ENCODE results near the gene BPIFA3.

Gene BPIFA3

DNA sequence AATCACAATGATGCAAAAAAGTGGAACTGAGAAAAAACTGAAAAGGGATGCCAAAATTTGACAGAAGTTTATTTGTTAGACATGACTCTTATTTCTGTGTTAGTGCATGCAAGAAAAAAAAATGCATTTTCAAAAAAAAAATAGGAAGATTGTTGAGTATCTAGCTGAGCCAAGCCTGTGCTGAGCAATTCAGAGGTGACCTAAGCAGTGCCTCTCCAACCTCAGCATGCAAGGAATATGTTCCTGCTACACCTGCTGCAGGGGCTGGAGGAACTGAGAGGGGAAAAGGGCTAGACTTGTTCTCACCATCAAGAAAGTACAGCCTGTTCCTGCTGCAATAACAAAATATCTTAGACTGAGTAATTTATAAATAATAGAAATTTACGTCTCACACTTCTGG lies 25.2 kb upstream of the BPIFA3 start:
- H3K27me3 ChIP-seq (ENCODE audit: control insufficient read depth, insufficient read depth, low read length) = no peaks in the 10 kb centered on the region
- H3K9me3 ChIP-seq (ENCODE audit: control insufficient read depth, low read length) = no peaks in the 10 kb centered on the region
- no peaks in the 10 kb centered on the region for H3K79me2 ChIP-seq
- H3K9ac ChIP-seq = no peak overlapping the region
- no peak overlapping the region for H3K4me3 ChIP-seq (ENCODE audit: low read depth, low read length)
- H3K4me2 ChIP-seq (ENCODE audit: low read length) = no peak overlapping the region
- TF ChIP-seq CTCF (IDR thresholded peaks at IDR 0.05) = no peak
- H3K4me1 ChIP-seq = no peaks in the 10 kb centered on the region
- H2AFZ ChIP-seq = no peak overlapping the region
- H3K36me3 ChIP-seq (ENCODE audit: control insufficient read depth, insufficient read depth, low read length) = no peaks in the 10 kb centered on the region
- H3K27ac ChIP-seq = no peak overlapping the region

- no peaks in the 10 kb centered on the region for H3K27me3 ChIP-seq (ENCODE audit: control insufficient read depth, insufficient read depth, low read length)
- H3K27ac ChIP-seq = no peak overlapping the region
- no peaks in the 10 kb centered on the region for H3K36me3 ChIP-seq (ENCODE audit: control insufficient read depth, insufficient read depth, low read length)
- no peaks in the 10 kb centered on the region for H3K79me2 ChIP-seq
- TF ChIP-seq CTCF (IDR thresholded peaks at IDR 0.05) = no peak
- H3K9ac ChIP-seq = no peak overlapping the region
- no peaks in the 10 kb centered on the region for H3K9me3 ChIP-seq (ENCODE audit: control insufficient read depth, low read length)
- no peaks in the 10 kb centered on the region for H3K4me1 ChIP-seq
- no peak overlapping the region for H3K4me2 ChIP-seq (ENCODE audit: low read length)
- no peak overlapping the region for H2AFZ ChIP-seq
- no peak overlapping the region for H3K4me3 ChIP-seq (ENCODE audit: low read depth, low read length)
These were observed 24.1 kb upstream of the BPIFA3 start for GRCh38 chr20:33192912-33193501.

DNA sequence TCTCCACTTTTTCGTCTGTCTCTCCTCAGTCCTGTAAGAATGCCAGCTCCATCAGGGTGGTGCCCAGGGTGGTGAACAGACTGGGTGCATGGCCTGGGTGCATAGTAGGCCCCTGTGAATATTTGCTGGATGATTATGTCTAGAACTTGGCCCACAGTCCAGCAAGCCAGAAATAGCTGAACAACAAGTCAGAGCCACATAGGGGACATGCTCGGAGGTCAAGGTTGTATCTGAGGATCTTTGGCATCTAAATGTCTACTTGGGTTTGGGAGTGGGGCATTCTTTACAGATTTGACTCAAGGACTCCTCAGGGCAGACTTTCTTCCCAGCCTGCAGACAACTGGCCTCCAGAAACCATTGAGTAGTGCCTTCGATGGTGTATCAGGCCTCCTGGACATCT lies 18.1 kb upstream of the BPIFA3 start:
- no peaks in the 10 kb centered on the region for H3K79me2 ChIP-seq
- no peak overlapping the region for H3K9ac ChIP-seq
- H3K4me1 ChIP-seq = no peaks in the 10 kb centered on the region
- no peak overlapping the region for H3K4me3 ChIP-seq (ENCODE audit: low read depth, low read length)
- H2AFZ ChIP-seq = no peak overlapping the region
- no peaks in the 10 kb centered on the region for H3K36me3 ChIP-seq (ENCODE audit: control insufficient read depth, insufficient read depth, low read length)
- no peaks in the 10 kb centered on the region for H3K9me3 ChIP-seq (ENCODE audit: control insufficient read depth, low read length)
- TF ChIP-seq CTCF (IDR thresholded peaks at IDR 0.05) = no peak
- H3K27me3 ChIP-seq (ENCODE audit: control insufficient read depth, insufficient read depth, low read length) = no peaks in the 10 kb centered on the region
- H3K27ac ChIP-seq = no peak overlapping the region
- H3K4me2 ChIP-seq (ENCODE audit: low read length) = no peak overlapping the region

DNA sequence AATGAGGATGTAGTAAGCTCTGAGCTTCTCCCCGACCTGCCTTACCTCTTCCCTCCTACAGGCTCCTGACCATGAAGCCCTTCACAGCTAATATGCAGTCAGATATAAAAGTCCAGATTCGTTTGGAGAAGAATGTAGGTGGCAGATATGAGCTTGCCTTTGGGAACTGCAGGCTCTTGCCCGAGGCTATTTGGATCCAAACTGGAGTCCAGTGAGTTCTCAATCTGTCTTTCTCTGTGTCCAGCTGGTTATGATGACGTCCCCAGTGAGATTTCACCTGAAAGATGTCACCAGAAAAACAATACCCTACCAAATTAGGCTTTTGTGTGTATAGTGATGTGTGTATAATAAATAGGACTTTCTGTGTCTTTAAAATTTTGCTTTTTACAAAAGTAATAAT lies 14.7 kb upstream of the BPIFA3 start:
- Histone ChIP-seq H3K9me3 (ENCODE audit: control insufficient read depth, low read length) (no peaks in the 10 kb centered on the region), H3K36me3 (ENCODE audit: control insufficient read depth, insufficient read depth, low read length) (no peaks in the 10 kb centered on the region), H3K9ac (no peak overlapping the region), H3K4me3 (ENCODE audit: low read depth, low read length) (no peak overlapping the region), H3K4me1 (no peaks in the 10 kb centered on the region), H3K79me2 (no peaks in the 10 kb centered on the region), H3K27me3 (ENCODE audit: control insufficient read depth, insufficient read depth, low read length) (no peaks in the 10 kb centered on the region), H2AFZ (no peak overlapping the region), H3K4me2 (ENCODE audit: low read length) (no peak overlapping the region), H3K27ac (no peak overlapping the region)
- no peak for TF ChIP-seq CTCF (IDR thresholded peaks at IDR 0.05)

DNA sequence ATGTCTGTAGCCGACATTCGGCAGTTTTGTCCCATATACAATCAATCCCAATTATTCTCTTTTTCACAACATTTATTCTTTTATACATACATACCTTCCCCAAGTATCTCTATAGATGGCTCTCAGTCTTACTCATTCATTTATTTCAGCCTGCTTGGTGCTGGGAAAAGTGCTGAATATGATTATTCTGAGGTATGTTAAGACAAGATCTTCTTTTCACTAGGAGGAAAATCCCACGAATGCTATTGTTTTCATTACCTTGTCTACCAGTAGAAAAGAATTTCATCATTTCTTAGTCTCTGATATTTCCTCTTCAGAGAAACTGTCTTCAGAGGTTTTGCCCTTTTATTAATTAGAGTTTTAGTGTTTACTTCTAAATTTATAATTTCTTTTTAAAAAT lies 13.7 kb upstream of the BPIFA3 start:
- Histone ChIP-seq H3K9me3 (ENCODE audit: control insufficient read depth, low read length) (no peaks in the 10 kb centered on the region), H3K9ac (no peak overlapping the region), H3K4me1 (no peaks in the 10 kb centered on the region), H2AFZ (no peak overlapping the region), H3K79me2 (no peaks in the 10 kb centered on the region), H3K4me3 (ENCODE audit: low read depth, low read length) (no peak overlapping the region), H3K4me2 (ENCODE audit: low read length) (no peak overlapping the region), H3K27ac (no peak overlapping the region), H3K27me3 (ENCODE audit: control insufficient read depth, insufficient read depth, low read length) (no peaks in the 10 kb centered on the region), H3K36me3 (ENCODE audit: control insufficient read depth, insufficient read depth, low read length) (no peaks in the 10 kb centered on the region)
- TF ChIP-seq CTCF (IDR thresholded peaks at IDR 0.05) = no peak
